GM23338 (cell line): ENCODE data around the gene EZR. TPM values are rescaled to one million over a fixed set of nuclear protein-coding genes. Genes with fewer than 3 reads are reported as not detected.

Experiments used
- ATAC-seq: fragments of 200-7000 bp; cut with Tn5 transposase; 3 replicates; pipeline ENCODE4 v1.9.1; 2020
- DNase-seq: peaks from one replicate; pipeline ENCODE4 v3.0.0-alpha.2; 2015; ENCODE audit warnings: low spot score
- H2AFZ ChIP-seq: fragments of 200-600 bp; sonication (generic); 2 replicates; pipeline ENCODE4 v1.8.0; 2016; ENCODE audit warnings: antibody characterized with exemption, mild to moderate bottlenecking, moderate library complexity
- H3F3A ChIP-seq: fragments of 200-600 bp; sonication (generic); replicated peaks from 2 replicates; pipeline ENCODE4 v1.8.0; 2017; ENCODE audit warnings: antibody characterized with exemption, mixed run types, low read depth
- H3K27ac ChIP-seq: fragments of 200-600 bp; sonication (generic); 2 replicates; pipeline ENCODE4 v1.6.1; 2016; ENCODE audit warnings: low read depth
- H3K27me3 ChIP-seq: fragments of 200-600 bp; sonication (generic); 2 replicates; pipeline ENCODE4 v1.8.0; 2016; ENCODE audit warnings: mild to moderate bottlenecking, mixed run types, moderate library complexity; ENCODE audit not compliant: insufficient read depth
- H3K36me3 ChIP-seq: fragments of 200-600 bp; sonication (generic); 2 replicates; pipeline ENCODE4 v1.8.0; 2016; ENCODE audit warnings: mild to moderate bottlenecking; ENCODE audit not compliant: insufficient read depth
- H3K4me1 ChIP-seq: fragments of 200-600 bp; sonication (generic); 2 replicates; pipeline ENCODE4 v1.8.0; 2016; ENCODE audit warnings: mild to moderate bottlenecking, moderate library complexity; ENCODE audit not compliant: insufficient read depth
- H3K4me2 ChIP-seq: fragments of 200-600 bp; sonication (generic); 2 replicates; pipeline ENCODE4 v1.7.1; 2017; ENCODE audit warnings: mixed run types
- H3K4me3 ChIP-seq: fragments of 200-600 bp; sonication (generic); 2 replicates; pipeline ENCODE4 v1.6.1; 2016; ENCODE audit warnings: mixed run types
- H3K79me2 ChIP-seq: fragments of 200-600 bp; sonication (generic); replicated peaks from 2 replicates; pipeline ENCODE4 v1.8.0; 2017; ENCODE audit warnings: mild to moderate bottlenecking; ENCODE audit not compliant: insufficient read depth
- H3K9me2 ChIP-seq: fragments of 200-600 bp; sonication (generic); 2 replicates; pipeline ENCODE4 v1.8.0; 2017; ENCODE audit not compliant: insufficient read depth
- H4K20me1 ChIP-seq: fragments of 200-600 bp; sonication (generic); replicated peaks from 2 replicates; pipeline ENCODE4 v1.8.0; 2017; ENCODE audit warnings: mild to moderate bottlenecking; ENCODE audit not compliant: insufficient read depth
- H3K27ac Mint-ChIP-seq: 2 replicates; pipeline ENCODE4 v1.8.0; 2020; ENCODE audit warnings: inconsistent platforms, mild to moderate bottlenecking, moderate library complexity, mixed read lengths
- H3K27me3 Mint-ChIP-seq: 3 replicates; pipeline ENCODE4 v1.8.0; 2022; ENCODE audit warnings: low read depth, mild to moderate bottlenecking, moderate library complexity, mixed read lengths, inconsistent platforms; ENCODE audit not compliant: insufficient read depth, poor library complexity
- H3K36me3 Mint-ChIP-seq: 3 replicates; pipeline ENCODE4 v1.8.0; 2021; ENCODE audit warnings: low read depth, mild to moderate bottlenecking, inconsistent platforms, moderate library complexity, mixed read lengths
- H3K4me1 Mint-ChIP-seq: 3 replicates; pipeline ENCODE4 v1.8.0; 2020; ENCODE audit warnings: mild to moderate bottlenecking, inconsistent platforms, mixed read lengths
- H3K4me3 Mint-ChIP-seq: 3 replicates; pipeline ENCODE4 v1.8.0; 2021; ENCODE audit warnings: moderate library complexity, mild to moderate bottlenecking, inconsistent platforms, mixed read lengths
- H3K9me3 Mint-ChIP-seq: 3 replicates; pipeline ENCODE4 v1.8.0; 2020; ENCODE audit warnings: moderate library complexity, mild to moderate bottlenecking, inconsistent platforms, mixed read lengths
- CREB1 ChIP-seq: fragments of 250-450 bp; sonication (Bioruptor Pico); IDR thresholded peaks from 2 replicates; pipeline ENCODE4 v1.5.0; 2020; ENCODE audit warnings: low read depth, mild to moderate bottlenecking, moderate library complexity
- CTCF ChIP-seq, 2 experiments: fragments of 200-600 bp in 1 of 2; sonication (generic) in 1 of 2; conservative IDR thresholded peaks; 2 replicates each; pipeline versions ENCODE4 v1.5.1 to v1.6.1; 2016 to 2017; ENCODE audit warnings: antibody characterized with exemption in 2 of 2, low read depth in 2 of 2, mild to moderate bottlenecking in 2 of 2, moderate library complexity in 1 of 2
- ETS1 ChIP-seq: IDR thresholded peaks from 2 replicates; pipeline ENCODE4 v1.6.1; 2016; ENCODE audit warnings: antibody characterized with exemption
- EZH2phosphoT487 ChIP-seq: fragments of 200-600 bp; sonication (generic); IDR thresholded peaks from one replicate; pipeline ENCODE4 v1.8.1; 2018; ENCODE audit warnings: antibody characterized with exemption; ENCODE audit not compliant: unreplicated experiment
- JUNB ChIP-seq: IDR thresholded peaks from one replicate; pipeline ENCODE4 v1.6.1; 2016; ENCODE audit warnings: antibody characterized with exemption; ENCODE audit not compliant: unreplicated experiment
- NANOG ChIP-seq: IDR thresholded peaks from 2 replicates; pipeline ENCODE4 v1.6.1; 2016; ENCODE audit warnings: antibody characterized with exemption, borderline replicate concordance
- POLR2AphosphoS5 ChIP-seq: IDR thresholded peaks from 2 replicates; pipeline ENCODE4 v1.6.1; 2016; ENCODE audit warnings: antibody characterized with exemption, low read depth
- ZNF331 ChIP-seq: fragments of 250-450 bp; sonication (Bioruptor Pico); IDR thresholded peaks from 2 replicates; pipeline ENCODE4 v1.5.0; 2020; ENCODE audit warnings: low read depth, mild to moderate bottlenecking, moderate library complexity
- ZNF462 ChIP-seq: fragments of 250-450 bp; sonication (Bioruptor Pico); IDR thresholded peaks from 2 replicates; pipeline ENCODE4 v1.5.0; 2020; ENCODE audit warnings: mild to moderate bottlenecking, moderate library complexity
- polyA plus RNA-seq: library from polyadenylated mRNA; unstranded; fragments of >200 nt; fragmentation: Nextera tagmentation; extraction: Ambion mirVana; gene quantifications from 2 replicates; pipeline ENCODE4 v1.2.1, GENCODE V29; 2016
- total RNA-seq: library from RNA; depleted of rRNA; stranded (reverse); fragments of >200 nt; shearing (Covaris generic); gene quantifications from 2 replicates; pipeline ENCODE4 v1.2.3, GENCODE V29; 2014

The EZR gene
- total and polyA plus RNA-seq, 2 experiments from 2014 or later, result 199 to 208 TPM

- no peaks in the 10 kb centered on the region for H3K27me3 ChIP-seq
- Mint-ChIP-seq H3K4me1 (no peaks in the 10 kb centered on the region), H3K36me3 (peaks cover 6% of the 10 kb centered on the region; the same call in 1 of the 3 replicates), H3K4me3 (no peak overlapping the region), H3K27me3 (no peaks in the 10 kb centered on the region), H3K9me3 (peaks cover 30% of the 10 kb centered on the region), H3K27ac (no peak overlapping the region)
- H3K36me3 ChIP-seq, result no peaks in the 10 kb centered on the region
- DNase-seq, result no peak
- H3F3A ChIP-seq, result no peaks in the 10 kb centered on the region
- no peak overlapping the region for H3K4me3 ChIP-seq
- no peaks in the 10 kb centered on the region for H3K9me2 ChIP-seq
- ATAC-seq, result no peak
- H2AFZ ChIP-seq, result no peak overlapping the region
- H3K27ac ChIP-seq, result peak overlapping the region; percentile 78
- no peaks in the 10 kb centered on the region for H3K79me2 ChIP-seq
- TF ChIP-seq POLR2AphosphoS5, result no peak
- TF ChIP-seq CTCF (conservative IDR thresholded peaks at IDR 0.05; ENCODE audit: low read depth in 2 of 2), result no peak
- TF ChIP-seq CREB1, result no peak
- no peak for TF ChIP-seq EZH2phosphoT487
- H4K20me1 ChIP-seq, result no peaks in the 10 kb centered on the region
- no peaks in the 10 kb centered on the region for H3K4me1 ChIP-seq
- H3K4me2 ChIP-seq, result no peak overlapping the region
These were observed 89.1 kb downstream of the EZR start for GRCh38 chr6:158729906-158730540.

- H3K4me3 Mint-ChIP-seq, result no peak overlapping the region
- Histone ChIP-seq H3K79me2 (no peaks in the 10 kb centered on the region), H4K20me1 (no peaks in the 10 kb centered on the region), H3K27me3 (no peaks in the 10 kb centered on the region), H3K9me2 (no peaks in the 10 kb centered on the region), H3F3A (no peaks in the 10 kb centered on the region), H3K27ac (no peak overlapping the region), H3K36me3 (no peaks in the 10 kb centered on the region), H3K4me2 (no peak overlapping the region), H3K4me3 (no peak overlapping the region), H3K4me1 (no peaks in the 10 kb centered on the region), H2AFZ (no peak overlapping the region)
- no peak overlapping the region for H3K27ac Mint-ChIP-seq
- no peak for ATAC-seq
- H3K27me3 Mint-ChIP-seq, result no peaks in the 10 kb centered on the region
- no peaks in the 10 kb centered on the region for H3K4me1 Mint-ChIP-seq
- peaks cover 3% of the 10 kb centered on the region; the same call in 1 of the 3 replicates for H3K36me3 Mint-ChIP-seq
- peaks cover 10% of the 10 kb centered on the region for H3K9me3 Mint-ChIP-seq
- no peak for DNase-seq
- no peak for TF ChIP-seq NANOG
- TF ChIP-seq ETS1, result no peak
- TF ChIP-seq ZNF462 (CRISPR knock-in tag), result no peak
- no peak for TF ChIP-seq ZNF331 (CRISPR knock-in tag)
- no peak for TF ChIP-seq POLR2AphosphoS5
- TF ChIP-seq EZH2phosphoT487, result no peak
- no peak for TF ChIP-seq JUNB
- TF ChIP-seq CTCF (conservative IDR thresholded peaks at IDR 0.05; ENCODE audit: low read depth in 2 of 2), result no peak
These were observed 93.5 kb downstream of the EZR start for GRCh38 chr6:158725704-158726103.
